ENCODE data around the gene MRPS26. TPM values are rescaled to one million over a fixed set of nuclear protein-coding genes. Genes with fewer than 3 reads are reported as not detected.
A peak's percentile ranks its signal among the peaks of the same experiment; 100 is the strongest.
"Not testable (repeated sequence)": the region's sequence is repeated elsewhere in the genome, so short reads cannot be mapped to it uniquely, and the experiment has no call there.

Gene MRPS26
- polyA plus RNA-seq, 4 donors: 58.4 to 77.5 (median 66.9) TPM

GRCh38 chr20:3044336-3044965 lies 1.4 kb upstream of the MRPS26 start:
- FAIRE-seq (no peak), DNase-seq (no peak)
- H3K4me3 ChIP-seq (ENCODE audit: low read depth in 1 of 3, low read length in 3 of 3): no peak overlapping the region
- H3K4me1 ChIP-seq (ENCODE audit: control insufficient read depth in 3 of 3, insufficient read depth in 2 of 3, low read depth in 1 of 3, low read length in 2 of 3): peaks cover 0 to 9% (median 0%) of the 10 kb centered on the region in 3 donors
- H3K36me3 ChIP-seq (ENCODE audit: control insufficient read depth in 3 of 3, insufficient read depth in 2 of 3, low read depth in 1 of 3, low read length in 3 of 3): peaks cover 5 to 41% (median 12%) of the 10 kb centered on the region in 3 donors
- WGBS, 3 donors: 90 to 92% (median 92%) methylated on average over 7 to 8 of the region's 8 CpGs
- no peaks in the 10 kb centered on the region for H3K9me3 ChIP-seq (ENCODE audit: control insufficient read depth in 2 of 2, insufficient read depth in 1 of 2, low read depth in 1 of 2, low read length in 1 of 2)
- peak overlapping the region in 1 of 3 donors; percentile 95 for H3K27ac ChIP-seq (ENCODE audit: low read depth in 1 of 3, low read length in 2 of 3)
- H3K27me3 ChIP-seq (ENCODE audit: control insufficient read depth in 3 of 3, insufficient read depth in 3 of 3, low read length in 3 of 3): no peaks in the 10 kb centered on the region

- DNase-seq: no peak
- Histone ChIP-seq H3K27me3 (ENCODE audit: control insufficient read depth in 3 of 3, insufficient read depth in 3 of 3, low read length in 3 of 3) (no peaks in the 10 kb centered on the region), H3K4me3 (ENCODE audit: low read depth in 1 of 3, low read length in 3 of 3) (peak overlapping the region; percentile 57 to 84 (median 79)), H3K27ac (ENCODE audit: low read depth in 1 of 3, low read length in 2 of 3) (peak overlapping the region; percentile 68 to 95 (median 92)), H3K36me3 (ENCODE audit: control insufficient read depth in 3 of 3, insufficient read depth in 2 of 3, low read depth in 1 of 3, low read length in 3 of 3) (peaks cover 2 to 41% (median 10%) of the 10 kb centered on the region in 3 donors), H3K4me1 (ENCODE audit: control insufficient read depth in 3 of 3, insufficient read depth in 2 of 3, low read depth in 1 of 3, low read length in 2 of 3) (peaks cover 0 to 9% (median 0%) of the 10 kb centered on the region in 3 donors), H3K9me3 (ENCODE audit: control insufficient read depth in 2 of 2, insufficient read depth in 1 of 2, low read depth in 1 of 2, low read length in 1 of 2) (no peaks in the 10 kb centered on the region)
- WGBS, 3 donors: 1 to 2% (median 2%) methylated on average over 22 to 24 of the region's 24 CpGs
- FAIRE-seq: no peak
Measured at GRCh38 chr20:3045042-3045815, 623 bp upstream of the MRPS26 start.

- no peak for FAIRE-seq
- Histone ChIP-seq H3K4me1 (ENCODE audit: control insufficient read depth in 3 of 3, insufficient read depth in 2 of 3, low read depth in 1 of 3, low read length in 2 of 3) (peaks cover 0 to 4% (median 0%) of the 10 kb centered on the region in 3 donors), H3K36me3 (ENCODE audit: control insufficient read depth in 3 of 3, insufficient read depth in 2 of 3, low read depth in 1 of 3, low read length in 3 of 3) (peaks cover 2 to 37% (median 5%) of the 10 kb centered on the region in 3 donors), H3K4me3 (ENCODE audit: low read depth in 1 of 3, low read length in 3 of 3) (peak overlapping the region; percentile 60 to 79 (median 70)), H3K27ac (ENCODE audit: low read depth in 1 of 3, low read length in 2 of 3) (peak overlapping the region; percentile 30 to 74 (median 59)), H3K9me3 (ENCODE audit: control insufficient read depth in 2 of 2, insufficient read depth in 1 of 2, low read depth in 1 of 2, low read length in 1 of 2) (no peaks in the 10 kb centered on the region), H3K27me3 (ENCODE audit: control insufficient read depth in 3 of 3, insufficient read depth in 3 of 3, low read length in 3 of 3) (no peaks in the 10 kb centered on the region)
- DNase-seq: peak in 1 of 2 donors; percentile 43
- WGBS, 3 donors: 24 to 38% (median 27%) methylated on average over 39 of the region's 39 CpGs
Measured at GRCh38 chr20:3046677-3047462, 1.0 kb downstream of the MRPS26 start.

- peaks cover 0 to 2% (median 0%) of the 10 kb centered on the region in 3 donors for H3K4me1 ChIP-seq (ENCODE audit: control insufficient read depth in 3 of 3, insufficient read depth in 2 of 3, low read depth in 1 of 3, low read length in 2 of 3)
- H3K27me3 ChIP-seq (ENCODE audit: control insufficient read depth in 3 of 3, insufficient read depth in 3 of 3, low read length in 3 of 3): no peaks in the 10 kb centered on the region
- no peaks in the 10 kb centered on the region for H3K9me3 ChIP-seq (ENCODE audit: control insufficient read depth in 2 of 2, insufficient read depth in 1 of 2, low read depth in 1 of 2, low read length in 1 of 2)
- peak in 1 of 2 donors; percentile 12 for DNase-seq
- H3K27ac ChIP-seq (ENCODE audit: low read depth in 1 of 3, low read length in 2 of 3): no peak overlapping the region
- H3K4me3 ChIP-seq (ENCODE audit: low read depth in 1 of 3, low read length in 3 of 3): no peak overlapping the region
- peaks cover 2 to 35% (median 5%) of the 10 kb centered on the region in 3 donors for H3K36me3 ChIP-seq (ENCODE audit: control insufficient read depth in 3 of 3, insufficient read depth in 2 of 3, low read depth in 1 of 3, low read length in 3 of 3)
- FAIRE-seq: no peak
- WGBS, 3 donors: 84 to 87% (median 87%) methylated on average over 14 of the region's 14 CpGs
Measured at GRCh38 chr20:3047486-3048419, 1.9 kb downstream of the MRPS26 start.

GRCh38 chr20:3051385-3052019 lies 5.7 kb downstream of the MRPS26 start:
- no peak overlapping the region for H3K27ac ChIP-seq (ENCODE audit: low read depth in 1 of 3, low read length in 2 of 3)
- no peak overlapping the region for H3K4me3 ChIP-seq (ENCODE audit: low read depth in 1 of 3, low read length in 3 of 3)
- 60 to 69% (median 63%) methylated on average over 7 of the region's 7 CpGs for WGBS, 3 donors
- H3K9me3 ChIP-seq (ENCODE audit: control insufficient read depth in 2 of 2, insufficient read depth in 1 of 2, low read depth in 1 of 2, low read length in 1 of 2): no peaks in the 10 kb centered on the region
- DNase-seq (no peak), FAIRE-seq (no peak)
- peaks cover 0 to 2% (median 0%) of the 10 kb centered on the region in 3 donors for H3K4me1 ChIP-seq (ENCODE audit: control insufficient read depth in 3 of 3, insufficient read depth in 2 of 3, low read depth in 1 of 3, low read length in 2 of 3)
- peaks cover 2 to 35% (median 5%) of the 10 kb centered on the region in 3 donors for H3K36me3 ChIP-seq (ENCODE audit: control insufficient read depth in 3 of 3, insufficient read depth in 2 of 3, low read depth in 1 of 3, low read length in 3 of 3)
- no peaks in the 10 kb centered on the region for H3K27me3 ChIP-seq (ENCODE audit: control insufficient read depth in 3 of 3, insufficient read depth in 3 of 3, low read length in 3 of 3)

- no peaks in the 10 kb centered on the region for H3K9me3 ChIP-seq (ENCODE audit: control insufficient read depth in 2 of 2, insufficient read depth in 1 of 2, low read depth in 1 of 2, low read length in 1 of 2)
- no peaks in the 10 kb centered on the region for H3K36me3 ChIP-seq (ENCODE audit: control insufficient read depth in 3 of 3, insufficient read depth in 2 of 3, low read depth in 1 of 3, low read length in 3 of 3)
- WGBS, 3 donors: 90 to 98% (median 97%) methylated on average over 3 of the region's 3 CpGs
- H3K4me1 ChIP-seq (ENCODE audit: control insufficient read depth in 3 of 3, insufficient read depth in 2 of 3, low read depth in 1 of 3, low read length in 2 of 3): no peaks in the 10 kb centered on the region
- no peak overlapping the region for H3K4me3 ChIP-seq (ENCODE audit: low read depth in 1 of 3, low read length in 3 of 3)
- H3K27ac ChIP-seq (ENCODE audit: low read depth in 1 of 3, low read length in 2 of 3): no peak overlapping the region
- no peak for FAIRE-seq
- no peaks in the 10 kb centered on the region for H3K27me3 ChIP-seq (ENCODE audit: control insufficient read depth in 3 of 3, insufficient read depth in 3 of 3, low read length in 3 of 3)
- no peak for DNase-seq
Measured at GRCh38 chr20:3059489-3059888, 13.6 kb downstream of the MRPS26 start.

- not testable (repeated sequence) for H3K36me3 ChIP-seq (ENCODE audit: control insufficient read depth in 3 of 3, insufficient read depth in 2 of 3, low read depth in 1 of 3, low read length in 3 of 3); H3K9me3 ChIP-seq (ENCODE audit: control insufficient read depth in 2 of 2, insufficient read depth in 1 of 2, low read depth in 1 of 2, low read length in 1 of 2); DNase-seq; FAIRE-seq; H3K4me1 ChIP-seq (ENCODE audit: control insufficient read depth in 3 of 3, insufficient read depth in 2 of 3, low read depth in 1 of 3, low read length in 2 of 3); H3K27ac ChIP-seq (ENCODE audit: low read depth in 1 of 3, low read length in 2 of 3); H3K27me3 ChIP-seq (ENCODE audit: control insufficient read depth in 3 of 3, insufficient read depth in 3 of 3, low read length in 3 of 3); H3K4me3 ChIP-seq (ENCODE audit: low read depth in 1 of 3, low read length in 3 of 3)
- 80 to 82% (median 81%) methylated on average over 6 of the region's 6 CpGs for whole genome bisulfite sequencing, 3 donors
Measured at GRCh38 chr20:3064119-3064518, 18.3 kb downstream of the MRPS26 start.

Measured in small intestine (tissue), 7 donors.